Glutamatergic neuron (in vitro differentiated cells): ENCODE results near the gene C1orf116. TPM values are rescaled to one million over a fixed set of nuclear protein-coding genes. Genes with fewer than 3 reads are reported as not detected.

Experiments
- DNase-seq: peaks from one replicate; pipeline ENCODE4 v3.0.0; 2022
- H3K27ac Mint-ChIP-seq: one replicate; pipeline ENCODE4 v1.8.0; 2020; ENCODE audit warnings: mild to moderate bottlenecking, mixed read lengths, inconsistent platforms; ENCODE audit not compliant: unreplicated experiment
- H3K27me3 Mint-ChIP-seq: one replicate; pipeline ENCODE4 v1.8.0; 2020; ENCODE audit warnings: mild to moderate bottlenecking, moderate library complexity, mixed read lengths, inconsistent platforms; ENCODE audit not compliant: unreplicated experiment
- H3K36me3 Mint-ChIP-seq: one replicate; pipeline ENCODE4 v1.8.0; 2020; ENCODE audit warnings: mild to moderate bottlenecking, mixed read lengths, inconsistent platforms; ENCODE audit not compliant: unreplicated experiment
- H3K4me1 Mint-ChIP-seq: one replicate; pipeline ENCODE4 v1.8.0; 2020; ENCODE audit warnings: mild to moderate bottlenecking, low read depth, mixed read lengths, inconsistent platforms; ENCODE audit not compliant: unreplicated experiment
- H3K4me3 Mint-ChIP-seq: one replicate; pipeline ENCODE4 v1.8.0; 2020; ENCODE audit warnings: mild to moderate bottlenecking, mixed read lengths, inconsistent platforms; ENCODE audit not compliant: unreplicated experiment
- H3K9me3 Mint-ChIP-seq: one replicate; pipeline ENCODE4 v1.8.0; 2020; ENCODE audit warnings: mild to moderate bottlenecking, moderate library complexity, mixed read lengths, inconsistent platforms; ENCODE audit not compliant: unreplicated experiment
- CTCF ChIP-seq: fragments of 200-600 bp; sonication (generic); IDR thresholded peaks from one replicate; pipeline ENCODE4 v1.5.0; 2021; ENCODE audit not compliant: partially characterized antibody, unreplicated experiment
- total RNA-seq: library from RNA; stranded (reverse); fragmentation: NEBNext Ultra II Directional; extraction: Animal tissue kit (Norgen Biotek cat#: 25700); gene quantifications from one replicate; pipeline ENCODE4 v1.2.1, GENCODE V29; 2021; ENCODE audit not compliant: unreplicated experiment

The C1orf116 gene
- total RNA-seq, 1 donor from 2014 or later: not detected

DNA sequence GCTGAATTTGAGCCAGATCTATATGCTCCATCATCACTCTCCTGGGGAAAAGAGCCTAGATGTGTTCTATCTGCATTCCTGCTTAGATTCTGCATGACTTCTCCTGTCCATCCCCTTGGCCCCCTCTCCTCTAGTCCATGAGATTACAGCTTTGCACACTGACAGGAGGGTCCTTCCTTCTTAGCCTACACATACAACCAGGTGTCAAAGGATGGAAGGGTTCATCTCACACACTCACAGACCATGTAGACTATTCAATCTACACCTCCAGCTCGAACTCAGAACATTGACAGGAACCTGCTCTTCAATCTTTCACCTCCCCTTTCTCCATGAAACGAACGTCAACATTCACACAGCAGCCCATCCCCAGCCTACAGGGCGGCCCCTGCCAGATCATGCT, 13.8 kb downstream of the C1orf116 start:
- Mint-ChIP-seq H3K4me1 (no peaks in the 10 kb centered on the region), H3K27ac (no peak overlapping the region), H3K36me3 (no peaks in the 10 kb centered on the region), H3K9me3 (peaks cover 2% of the 10 kb centered on the region), H3K4me3 (no peak overlapping the region), H3K27me3 (peaks cover 7% of the 10 kb centered on the region)
- no peak for DNase-seq
- no peak for TF ChIP-seq CTCF

- H3K27ac Mint-ChIP-seq: no peak overlapping the region
- no peak for TF ChIP-seq CTCF
- H3K4me1 Mint-ChIP-seq: no peaks in the 10 kb centered on the region
- no peaks in the 10 kb centered on the region for H3K36me3 Mint-ChIP-seq
- peaks cover 2% of the 10 kb centered on the region for H3K9me3 Mint-ChIP-seq
- no peak overlapping the region for H3K4me3 Mint-ChIP-seq
- H3K27me3 Mint-ChIP-seq: peaks cover 10% of the 10 kb centered on the region
- no peak for DNase-seq
These were observed 14.7 kb downstream of the C1orf116 start for GRCh38 chr1:207017615-207018559.

DNA sequence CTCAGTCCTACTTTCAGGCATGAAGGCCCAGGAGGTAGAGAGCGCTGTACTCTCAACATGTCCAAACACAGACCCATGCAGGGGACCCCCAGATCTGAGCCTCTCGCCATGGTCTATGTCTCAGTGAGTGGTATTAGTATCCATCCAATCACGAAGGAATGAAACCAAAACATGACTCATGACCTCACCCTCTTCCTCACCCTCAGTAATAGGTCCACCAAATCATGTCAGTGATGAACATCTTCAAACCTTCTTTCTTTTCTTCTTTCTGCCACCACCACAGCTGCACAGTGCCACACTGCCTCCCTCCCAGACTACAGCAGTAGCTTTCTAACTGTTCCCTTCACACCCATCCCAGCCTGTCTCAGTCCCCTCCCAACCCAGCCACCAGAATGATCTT, 16.8 kb downstream of the C1orf116 start:
- Mint-ChIP-seq H3K4me1 (no peaks in the 10 kb centered on the region), H3K36me3 (no peaks in the 10 kb centered on the region), H3K9me3 (no peaks in the 10 kb centered on the region), H3K4me3 (no peak overlapping the region), H3K27ac (no peak overlapping the region), H3K27me3 (peaks cover 8% of the 10 kb centered on the region)
- no peak for DNase-seq
- TF ChIP-seq CTCF: no peak

- no peak overlapping the region for H3K4me3 Mint-ChIP-seq
- no peaks in the 10 kb centered on the region for H3K4me1 Mint-ChIP-seq
- H3K27ac Mint-ChIP-seq: no peak overlapping the region
- H3K36me3 Mint-ChIP-seq: no peaks in the 10 kb centered on the region
- no peak for DNase-seq
- peaks cover 8% of the 10 kb centered on the region for H3K27me3 Mint-ChIP-seq
- no peaks in the 10 kb centered on the region for H3K9me3 Mint-ChIP-seq
- no peak for TF ChIP-seq CTCF
These were observed 17.8 kb downstream of the C1orf116 start for GRCh38 chr1:207014728-207015127.

GRCh38 chr1:207013321-207014085, 19.1 kb downstream of the C1orf116 start:
- Mint-ChIP-seq H3K27me3 (peaks cover 8% of the 10 kb centered on the region), H3K4me1 (no peaks in the 10 kb centered on the region), H3K27ac (no peak overlapping the region), H3K9me3 (no peaks in the 10 kb centered on the region), H3K4me3 (no peak overlapping the region), H3K36me3 (no peaks in the 10 kb centered on the region)
- no peak for DNase-seq
- TF ChIP-seq CTCF: no peak
